ENCODE data around the gene PGAP3. TPM values are rescaled to one million over a fixed set of nuclear protein-coding genes. Genes with fewer than 3 reads are reported as not detected.

Gene PGAP3
- total RNA-seq, 1 donor from 2014 or later: 17.7 TPM

GRCh38 chr17:39660397-39661385 lies 27.2 kb downstream of the PGAP3 start:
- Histone ChIP-seq H3K9me3 (no peaks in the 10 kb centered on the region), H3K27ac (peak overlapping the region; percentile 40), H3K4me1 (peaks cover 48% of the 10 kb centered on the region), H3K4me3 (no peak overlapping the region), H3K27me3 (no peaks in the 10 kb centered on the region), H3K36me3 (peaks cover 0 to 42% of the 10 kb centered on the region in 2 donors)
- TF ChIP-seq POLR2A (IDR thresholded peaks at IDR 0.05) (no peak), POLR2AphosphoS5 (IDR thresholded peaks at IDR 0.05; ENCODE audit: insufficient read depth in 1 of 2, low read depth in 1 of 2) (no peak), CTCF (IDR thresholded peaks at IDR 0.05) (no peak)
- intact Hi-C loops (cut with DNase I): no loop called here
- no peak for DNase-seq (ENCODE audit: extremely low spot score in 2 of 2)

- DNase-seq (ENCODE audit: extremely low spot score in 2 of 2): no peak
- intact Hi-C loops (cut with DNase I): no loop called here
- peak overlapping the region; percentile 40 for H3K27ac ChIP-seq
- H3K36me3 ChIP-seq: peaks cover 0 to 42% of the 10 kb centered on the region in 2 donors
- no peaks in the 10 kb centered on the region for H3K27me3 ChIP-seq
- H3K4me3 ChIP-seq: no peak overlapping the region
- no peaks in the 10 kb centered on the region for H3K9me3 ChIP-seq
- H3K4me1 ChIP-seq: peaks cover 45% of the 10 kb centered on the region
- no peak for TF ChIP-seq CTCF (IDR thresholded peaks at IDR 0.05)
- TF ChIP-seq POLR2AphosphoS5 (IDR thresholded peaks at IDR 0.05; ENCODE audit: insufficient read depth in 1 of 2, low read depth in 1 of 2): no peak
- TF ChIP-seq POLR2A (IDR thresholded peaks at IDR 0.05): no peak
These were observed 27.9 kb downstream of the PGAP3 start for GRCh38 chr17:39660011-39660360.

- peaks cover 42% of the 10 kb centered on the region for H3K4me1 ChIP-seq
- H3K9me3 ChIP-seq: no peaks in the 10 kb centered on the region
- TF ChIP-seq POLR2A (IDR thresholded peaks at IDR 0.05) (no peak), CTCF (IDR thresholded peaks at IDR 0.05) (no peak), POLR2AphosphoS5 (IDR thresholded peaks at IDR 0.05; ENCODE audit: insufficient read depth in 1 of 2, low read depth in 1 of 2) (no peak)
- H3K27ac ChIP-seq: peak overlapping the region; percentile 26
- H3K4me3 ChIP-seq: no peak overlapping the region
- no peaks in the 10 kb centered on the region for H3K27me3 ChIP-seq
- peaks cover 0 to 42% of the 10 kb centered on the region in 2 donors for H3K36me3 ChIP-seq
- intact Hi-C loops (cut with DNase I): no loop called here
- DNase-seq (ENCODE audit: extremely low spot score in 2 of 2): no peak
These were observed 28.4 kb downstream of the PGAP3 start for GRCh38 chr17:39659279-39660010.

- H3K4me1 ChIP-seq: peaks cover 39% of the 10 kb centered on the region
- TF ChIP-seq POLR2A (IDR thresholded peaks at IDR 0.05) (no peak), POLR2AphosphoS5 (IDR thresholded peaks at IDR 0.05; ENCODE audit: insufficient read depth in 1 of 2, low read depth in 1 of 2) (no peak), CTCF (IDR thresholded peaks at IDR 0.05) (no peak)
- H3K27ac ChIP-seq: peak overlapping the region; percentile 26
- intact Hi-C loops (cut with DNase I): no loop called here
- no peaks in the 10 kb centered on the region for H3K9me3 ChIP-seq
- no peak overlapping the region for H3K4me3 ChIP-seq
- DNase-seq (ENCODE audit: extremely low spot score in 2 of 2): no peak
- H3K27me3 ChIP-seq: no peaks in the 10 kb centered on the region
- H3K36me3 ChIP-seq: peaks cover 0 to 42% of the 10 kb centered on the region in 2 donors
These were observed 29.1 kb downstream of the PGAP3 start for GRCh38 chr17:39658760-39659159.

All from vagina (tissue), 2 donors.